ENCODE results near the gene PLCH2.

The PLCH2 gene

DNA sequence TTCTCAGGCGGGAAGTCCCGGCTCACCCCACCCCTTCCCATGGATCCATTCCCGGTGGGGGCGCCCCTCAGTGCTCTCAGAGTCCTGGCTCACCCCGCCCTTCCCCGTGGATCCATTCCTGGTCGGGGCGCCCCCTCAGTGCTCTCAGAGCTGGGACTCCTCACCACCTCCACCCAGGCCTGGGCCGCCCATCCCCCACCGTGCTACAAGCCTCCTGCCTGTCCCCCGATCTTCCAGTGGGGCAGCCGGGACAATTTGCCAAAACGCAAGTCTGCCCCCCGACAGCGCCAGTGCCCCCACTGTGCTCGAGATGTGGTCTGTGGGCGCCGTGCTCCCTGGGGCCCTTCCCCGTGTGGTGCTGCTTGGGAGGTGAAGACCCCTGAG lies 23.2 kb upstream of the PLCH2 start:
- no peaks in the 10 kb centered on the region for H3K36me3 ChIP-seq (ENCODE audit: insufficient read depth)
- no peak overlapping the region for H3K9ac ChIP-seq
- H3K79me2 ChIP-seq (ENCODE audit: insufficient read depth, low read depth) = no peaks in the 10 kb centered on the region
- H3K27me3 ChIP-seq (ENCODE audit: insufficient read depth, low read depth) = peaks cover 93% of the 10 kb centered on the region
- H3K4me3 ChIP-seq (IDR thresholded peaks at IDR 0.05; ENCODE audit: insufficient read depth, low read depth, low read length) = no peak overlapping the region
- TF ChIP-seq, protein P1, sequence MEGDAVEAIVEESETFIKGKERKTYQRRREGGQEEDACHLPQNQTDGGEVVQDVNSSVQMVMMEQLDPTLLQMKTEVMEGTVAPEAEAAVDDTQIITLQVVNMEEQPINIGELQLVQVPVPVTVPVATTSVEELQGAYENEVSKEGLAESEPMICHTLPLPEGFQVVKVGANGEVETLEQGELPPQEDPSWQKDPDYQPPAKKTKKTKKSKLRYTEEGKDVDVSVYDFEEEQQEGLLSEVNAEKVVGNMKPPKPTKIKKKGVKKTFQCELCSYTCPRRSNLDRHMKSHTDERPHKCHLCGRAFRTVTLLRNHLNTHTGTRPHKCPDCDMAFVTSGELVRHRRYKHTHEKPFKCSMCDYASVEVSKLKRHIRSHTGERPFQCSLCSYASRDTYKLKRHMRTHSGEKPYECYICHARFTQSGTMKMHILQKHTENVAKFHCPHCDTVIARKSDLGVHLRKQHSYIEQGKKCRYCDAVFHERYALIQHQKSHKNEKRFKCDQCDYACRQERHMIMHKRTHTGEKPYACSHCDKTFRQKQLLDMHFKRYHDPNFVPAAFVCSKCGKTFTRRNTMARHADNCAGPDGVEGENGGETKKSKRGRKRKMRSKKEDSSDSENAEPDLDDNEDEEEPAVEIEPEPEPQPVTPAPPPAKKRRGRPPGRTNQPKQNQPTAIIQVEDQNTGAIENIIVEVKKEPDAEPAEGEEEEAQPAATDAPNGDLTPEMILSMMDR (conservative IDR thresholded peaks at IDR 0.05; ENCODE audit: low read depth, low read length) = no peak
- H3K27ac ChIP-seq = no peak overlapping the region
- no peak overlapping the region for H2AFZ ChIP-seq (ENCODE audit: low read depth)
- H3K4me1 ChIP-seq (ENCODE audit: low read depth, poor library complexity, severe bottlenecking) = no peaks in the 10 kb centered on the region
- no peaks in the 10 kb centered on the region for H4K20me1 ChIP-seq (ENCODE audit: insufficient read depth)
- H3K4me2 ChIP-seq = no peak overlapping the region

DNA sequence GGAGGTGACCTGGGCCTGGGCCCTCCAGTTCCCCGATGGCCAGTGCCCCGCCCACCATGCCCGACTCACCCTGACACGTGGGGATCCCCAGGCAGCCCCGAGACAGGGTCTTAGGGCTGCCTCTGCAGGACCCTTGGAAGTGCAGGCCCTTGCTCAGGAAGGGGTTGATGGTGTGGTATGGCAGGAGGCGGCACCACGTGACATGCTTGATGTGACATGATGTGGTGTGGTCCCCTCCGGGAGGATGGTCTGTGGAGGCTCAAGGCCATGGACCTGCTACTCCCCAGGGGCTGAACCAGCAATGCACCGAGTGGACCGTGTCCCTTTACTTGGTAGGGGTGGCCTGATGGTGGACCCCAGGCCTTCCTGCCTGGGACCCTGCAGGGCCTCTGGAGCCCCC lies 21.9 kb upstream of the PLCH2 start:
- H3K4me1 ChIP-seq (ENCODE audit: low read depth, poor library complexity, severe bottlenecking) = no peaks in the 10 kb centered on the region

DNA sequence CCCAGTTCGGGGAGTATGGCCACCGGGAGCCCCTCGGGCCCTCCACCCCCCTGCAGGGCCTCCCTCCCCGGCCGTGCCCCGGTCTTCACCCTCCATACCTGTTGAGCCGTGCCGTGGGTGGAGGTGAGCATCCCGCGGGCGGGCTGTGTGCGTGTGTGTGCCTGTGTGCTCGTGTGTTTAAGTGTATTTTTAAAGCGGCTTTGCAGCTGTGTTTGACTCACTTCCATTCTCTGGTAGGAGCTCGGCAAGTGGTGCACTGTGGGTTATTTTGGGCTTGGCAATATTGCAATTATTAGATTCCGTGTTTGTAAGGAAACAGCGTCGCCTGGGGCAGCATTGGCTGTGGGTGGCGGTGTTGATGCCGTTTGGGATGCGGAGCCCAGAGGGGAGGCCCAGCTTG lies 20.3 kb upstream of the PLCH2 start:
- Histone ChIP-seq H3K36me3 (ENCODE audit: insufficient read depth) (no peaks in the 10 kb centered on the region), H3K27me3 (ENCODE audit: insufficient read depth, low read depth) (peaks cover 93% of the 10 kb centered on the region), H3K4me3 (IDR thresholded peaks at IDR 0.05; ENCODE audit: insufficient read depth, low read depth, low read length) (no peak overlapping the region), H3K27ac (no peak overlapping the region), H4K20me1 (ENCODE audit: insufficient read depth) (no peaks in the 10 kb centered on the region), H3K4me1 (ENCODE audit: low read depth, poor library complexity, severe bottlenecking) (no peaks in the 10 kb centered on the region), H3K79me2 (ENCODE audit: insufficient read depth, low read depth) (no peaks in the 10 kb centered on the region), H2AFZ (ENCODE audit: low read depth) (no peak overlapping the region), H3K9ac (no peak overlapping the region), H3K4me2 (no peak overlapping the region)
- TF ChIP-seq, protein P1 (conservative IDR thresholded peaks at IDR 0.05; ENCODE audit: low read depth, low read length) = no peak

More for the DNA sequence above, 21.9 kb upstream of the PLCH2 start:
- H4K20me1 ChIP-seq (ENCODE audit: insufficient read depth) = no peaks in the 10 kb centered on the region
- H3K4me3 ChIP-seq (IDR thresholded peaks at IDR 0.05; ENCODE audit: insufficient read depth, low read depth, low read length) = no peak overlapping the region
- H2AFZ ChIP-seq (ENCODE audit: low read depth) = no peak overlapping the region
- H3K27me3 ChIP-seq (ENCODE audit: insufficient read depth, low read depth) = peaks cover 92% of the 10 kb centered on the region
- no peak overlapping the region for H3K27ac ChIP-seq
- H3K79me2 ChIP-seq (ENCODE audit: insufficient read depth, low read depth) = no peaks in the 10 kb centered on the region
- H3K4me2 ChIP-seq = no peak overlapping the region
- H3K9ac ChIP-seq = no peak overlapping the region
- no peaks in the 10 kb centered on the region for H3K36me3 ChIP-seq (ENCODE audit: insufficient read depth)
- TF ChIP-seq, protein P1 (conservative IDR thresholded peaks at IDR 0.05; ENCODE audit: low read depth, low read length) = no peak

DNA sequence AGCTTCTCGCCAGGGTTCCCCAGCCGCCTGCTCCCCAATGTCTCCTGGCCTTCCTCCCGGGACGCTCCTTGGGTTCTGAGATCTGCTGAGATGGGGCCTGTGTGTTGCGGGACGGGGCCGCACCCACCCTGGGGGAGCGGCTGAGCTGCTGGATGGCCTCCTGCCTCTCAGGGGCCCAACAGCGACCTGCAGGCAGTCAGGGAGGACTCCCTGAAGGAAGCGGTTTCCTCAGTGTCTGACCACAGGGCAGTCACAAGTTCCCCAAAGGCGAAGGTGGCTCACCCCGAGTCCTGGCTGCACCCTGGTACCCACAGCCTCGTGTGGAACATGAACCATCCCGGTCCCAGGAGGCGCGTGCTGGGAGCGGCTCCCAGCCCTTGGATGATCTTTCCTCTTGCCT lies 18.6 kb upstream of the PLCH2 start:
- Histone ChIP-seq H3K27me3 (ENCODE audit: insufficient read depth, low read depth) (peaks cover 89% of the 10 kb centered on the region), H3K4me2 (no peak overlapping the region), H3K79me2 (ENCODE audit: insufficient read depth, low read depth) (no peaks in the 10 kb centered on the region), H3K4me1 (ENCODE audit: low read depth, poor library complexity, severe bottlenecking) (no peaks in the 10 kb centered on the region), H3K9ac (no peak overlapping the region), H3K36me3 (ENCODE audit: insufficient read depth) (no peaks in the 10 kb centered on the region), H3K4me3 (IDR thresholded peaks at IDR 0.05; ENCODE audit: insufficient read depth, low read depth, low read length) (no peak overlapping the region), H2AFZ (ENCODE audit: low read depth) (no peak overlapping the region), H3K27ac (no peak overlapping the region), H4K20me1 (ENCODE audit: insufficient read depth) (no peaks in the 10 kb centered on the region)
- TF ChIP-seq, protein P1 (conservative IDR thresholded peaks at IDR 0.05; ENCODE audit: low read depth, low read length) = no peak

Measured in KMS-11 (cell line).